ENCODE measurements around the gene LYPD6B.

The LYPD6B gene

GRCh38 chr2:149119368-149119767 lies 80.9 kb downstream of the LYPD6B start:
- DNase-seq (ENCODE audit: low spot score) = no peak

DNA sequence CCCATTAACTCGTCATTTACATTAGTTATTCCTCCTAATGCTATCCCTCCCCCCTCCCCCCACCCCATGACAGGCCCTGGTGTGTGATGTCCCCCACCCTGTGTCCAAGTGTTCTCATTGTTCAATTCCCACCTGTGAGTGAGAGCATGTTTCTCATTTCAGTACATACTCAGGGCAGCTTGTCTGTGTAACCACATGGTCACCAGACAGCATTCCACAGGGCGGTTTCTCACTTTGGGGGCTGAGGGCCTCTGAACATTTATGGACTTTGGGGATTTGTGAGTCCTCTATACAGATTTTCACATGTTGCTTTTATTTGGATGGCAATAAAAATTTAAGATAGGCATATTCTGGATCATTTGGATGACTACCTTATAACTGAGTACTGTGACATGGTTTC lies 84.0 kb downstream of the LYPD6B start:
- DNase-seq (ENCODE audit: low spot score) = no peak

GRCh38 chr2:149125031-149125725 lies 86.7 kb downstream of the LYPD6B start:
- DNase-seq (ENCODE audit: low spot score) = no peak

DNA sequence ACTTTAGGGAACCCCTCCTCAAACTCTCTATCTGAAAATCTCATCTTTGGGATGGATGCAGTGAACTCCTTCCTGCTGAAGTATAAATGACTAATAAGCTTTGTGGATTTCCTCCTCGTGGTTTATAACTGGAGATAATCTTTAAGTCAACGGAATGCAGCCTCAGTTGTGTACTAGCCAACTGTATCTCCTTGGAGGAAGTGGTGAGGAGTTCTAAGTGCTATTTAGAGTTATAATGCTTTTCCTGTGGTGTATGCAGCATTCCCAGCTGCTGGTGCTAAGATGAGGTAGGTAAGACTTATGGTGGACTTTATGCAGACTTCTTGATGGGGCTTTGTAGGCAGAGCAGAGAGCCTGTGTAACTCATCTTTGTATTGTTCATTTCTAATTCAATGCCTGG lies 90.9 kb downstream of the LYPD6B start:
- DNase-seq (ENCODE audit: low spot score) = no peak

- DNase-seq (ENCODE audit: low spot score) = no peak
These were observed 93.8 kb downstream of the LYPD6B start for GRCh38 chr2:149132339-149132738.

DNA sequence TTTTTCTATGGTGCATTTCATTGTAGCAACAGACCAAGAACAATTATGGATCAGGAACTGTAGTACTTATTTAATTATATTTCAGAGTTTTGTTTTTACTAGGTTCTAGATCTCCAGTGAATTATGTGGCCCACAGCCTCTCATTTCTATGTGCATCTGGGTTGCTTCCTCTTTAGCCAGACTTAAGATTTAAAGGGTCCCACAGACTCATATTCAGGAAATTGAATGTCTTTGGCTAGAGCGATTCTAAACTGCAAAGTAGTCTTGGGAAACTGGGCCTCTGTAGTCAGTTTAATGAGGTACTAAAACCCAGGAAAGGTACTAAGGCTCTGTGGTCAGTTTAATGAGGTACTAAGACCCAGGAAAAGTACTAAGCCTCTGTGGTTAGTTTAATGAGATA lies 94.4 kb downstream of the LYPD6B start:
- no peak for DNase-seq (ENCODE audit: low spot score)

DNA sequence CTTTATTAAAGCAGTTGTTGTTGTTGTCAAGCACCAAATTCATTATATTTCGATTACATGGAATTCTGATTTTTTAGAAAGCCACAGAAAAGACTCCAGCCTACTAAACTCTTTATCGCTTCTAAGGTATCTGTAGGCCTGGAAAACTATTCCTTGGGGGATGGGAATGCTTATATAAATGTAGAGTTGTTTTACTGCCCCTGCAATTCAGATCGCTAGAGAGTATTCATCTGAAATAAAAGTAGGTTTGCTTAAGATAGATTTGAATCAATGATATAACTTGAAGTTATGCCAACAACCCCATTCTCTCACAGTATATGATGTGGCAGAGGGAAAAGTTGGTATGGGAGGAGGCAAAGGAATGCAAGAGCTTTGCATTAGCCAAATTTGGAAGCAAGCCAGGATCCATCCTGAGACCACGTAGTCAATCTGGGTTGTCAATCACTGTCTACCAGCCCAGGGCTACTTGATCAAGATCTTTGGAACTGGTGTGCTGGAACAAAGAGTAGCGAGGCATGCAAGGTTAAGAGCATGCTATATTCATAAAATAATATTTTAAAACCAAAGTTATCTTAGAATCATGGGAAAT lies 95.9 kb downstream of the LYPD6B start:
- no peak for DNase-seq (ENCODE audit: low spot score)

DNA sequence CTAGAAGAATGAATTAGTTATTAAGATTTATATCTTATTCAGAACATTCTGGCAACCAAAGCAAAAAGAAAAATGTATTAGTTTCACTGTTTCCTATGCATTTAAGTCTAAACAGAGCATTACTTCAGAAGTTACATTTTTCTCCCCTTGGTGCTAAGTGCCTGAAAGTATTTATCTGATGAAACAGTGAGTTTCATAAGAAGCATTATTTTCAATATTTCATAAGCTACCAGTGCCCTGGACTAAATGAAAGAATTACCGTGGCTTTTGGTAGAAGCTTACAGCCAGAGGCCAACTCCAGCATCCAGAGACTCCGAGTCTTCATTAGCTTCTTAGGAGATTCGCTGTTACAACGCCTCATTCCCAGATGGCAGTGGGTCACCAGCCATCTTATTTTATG lies 97.6 kb downstream of the LYPD6B start:
- no peak for DNase-seq (ENCODE audit: low spot score)

DNA sequence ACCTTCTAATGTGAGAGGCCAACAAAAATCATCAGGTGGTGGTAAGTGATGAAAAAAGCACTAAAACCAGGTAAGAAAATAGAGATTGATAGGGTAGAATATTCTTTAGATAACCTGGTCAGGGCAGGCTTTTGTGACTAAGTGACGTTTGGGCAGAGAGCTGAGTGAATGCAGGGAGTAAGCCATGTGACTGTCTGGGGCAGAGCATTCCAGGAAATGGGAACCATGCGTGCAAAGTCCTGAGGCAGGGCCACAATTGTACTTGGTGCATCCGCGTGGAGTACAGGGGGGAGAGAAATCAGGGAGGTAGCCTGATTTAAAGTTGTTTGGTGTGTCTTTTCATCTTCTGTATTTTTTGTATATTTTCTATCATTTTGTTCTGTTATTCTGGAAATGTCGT lies 102.5 kb downstream of the LYPD6B start:
- DNase-seq (ENCODE audit: low spot score) = no peak

DNA sequence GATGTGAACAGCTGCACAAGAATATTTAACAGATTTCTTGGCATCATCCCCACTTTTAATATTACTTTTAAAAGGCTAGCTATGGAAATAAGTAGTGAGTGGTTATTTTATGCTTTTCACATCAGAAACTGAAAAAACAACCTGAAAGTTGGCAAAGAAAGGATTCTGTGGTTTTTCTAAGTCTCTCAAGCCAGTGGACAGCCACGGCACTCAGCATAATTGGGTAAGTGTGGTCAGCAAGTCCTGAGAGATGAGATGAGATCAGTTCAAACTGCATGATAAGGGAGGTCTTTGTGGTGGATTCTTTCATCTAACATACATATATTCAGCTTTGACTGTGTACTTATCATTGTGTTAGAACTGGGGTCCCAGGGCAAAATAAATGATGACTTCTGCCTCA lies 105.2 kb downstream of the LYPD6B start:
- DNase-seq (ENCODE audit: low spot score) = no peak

DNA sequence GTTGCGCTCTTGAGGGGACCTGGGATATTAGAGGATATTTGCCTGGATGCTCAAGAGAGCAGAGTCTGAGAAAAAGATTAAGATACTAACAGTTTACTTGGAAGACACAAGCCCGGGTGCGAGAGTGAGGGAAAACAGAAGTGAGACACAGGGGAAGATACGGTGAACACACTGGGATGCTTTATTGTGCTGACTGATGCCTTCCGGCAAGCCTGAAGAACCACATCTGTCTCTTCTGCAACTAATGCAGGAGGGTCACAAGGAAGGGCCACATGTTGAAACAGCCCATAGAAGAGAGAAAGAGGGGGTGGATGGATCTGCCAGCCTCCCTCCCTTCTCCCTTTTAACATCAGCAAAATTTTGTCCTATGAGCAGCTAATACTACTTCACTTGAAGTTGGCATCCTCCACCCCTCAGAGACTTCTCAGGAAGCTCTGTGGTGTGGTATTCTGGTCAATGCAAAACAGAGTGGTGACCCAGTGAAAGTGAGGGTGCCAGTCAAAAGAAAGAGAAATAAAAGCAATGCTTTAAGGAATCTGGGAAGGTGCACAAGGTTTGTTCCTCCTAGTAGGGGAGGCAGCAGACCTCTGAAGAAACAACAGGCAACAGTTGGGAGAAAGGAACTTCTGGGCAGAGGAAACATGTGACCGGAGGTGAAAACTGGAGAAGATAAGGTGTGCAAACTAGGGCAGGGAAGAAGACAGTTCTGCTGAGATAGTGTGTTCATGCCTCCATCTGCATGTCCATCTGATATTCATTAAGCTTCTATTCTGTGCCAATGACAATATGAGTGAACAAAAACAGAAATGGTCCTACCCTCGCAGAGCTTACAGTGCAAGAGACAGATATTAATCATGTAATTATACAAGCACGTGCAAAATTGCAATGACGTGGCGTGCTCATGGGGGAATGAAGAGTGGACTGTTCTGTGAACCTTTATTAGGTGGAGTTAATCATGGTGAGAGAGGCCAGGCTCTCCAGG lies 107.1 kb downstream of the LYPD6B start:
- DNase-seq (ENCODE audit: low spot score) = no peak

DNA sequence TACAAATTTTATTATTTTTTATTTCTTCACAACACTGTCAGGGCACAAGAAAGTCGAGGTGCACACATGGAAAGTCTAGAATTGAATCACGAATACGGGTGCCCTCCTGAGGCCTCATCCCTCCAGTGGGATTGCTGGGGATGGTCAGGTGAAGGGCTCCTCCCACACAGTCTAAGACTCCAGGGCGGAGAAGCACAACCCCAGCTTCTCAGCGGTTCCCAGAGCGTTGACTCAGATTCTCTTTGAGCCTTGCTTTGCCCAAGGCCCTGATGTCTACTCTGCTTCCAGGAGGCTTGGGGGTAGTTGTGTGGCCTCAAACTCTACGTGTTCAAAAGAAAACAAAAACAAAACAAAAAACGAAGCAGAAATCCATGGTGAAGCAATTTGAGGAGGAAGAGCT lies 108.4 kb downstream of the LYPD6B start:
- DNase-seq (ENCODE audit: low spot score) = no peak

DNA sequence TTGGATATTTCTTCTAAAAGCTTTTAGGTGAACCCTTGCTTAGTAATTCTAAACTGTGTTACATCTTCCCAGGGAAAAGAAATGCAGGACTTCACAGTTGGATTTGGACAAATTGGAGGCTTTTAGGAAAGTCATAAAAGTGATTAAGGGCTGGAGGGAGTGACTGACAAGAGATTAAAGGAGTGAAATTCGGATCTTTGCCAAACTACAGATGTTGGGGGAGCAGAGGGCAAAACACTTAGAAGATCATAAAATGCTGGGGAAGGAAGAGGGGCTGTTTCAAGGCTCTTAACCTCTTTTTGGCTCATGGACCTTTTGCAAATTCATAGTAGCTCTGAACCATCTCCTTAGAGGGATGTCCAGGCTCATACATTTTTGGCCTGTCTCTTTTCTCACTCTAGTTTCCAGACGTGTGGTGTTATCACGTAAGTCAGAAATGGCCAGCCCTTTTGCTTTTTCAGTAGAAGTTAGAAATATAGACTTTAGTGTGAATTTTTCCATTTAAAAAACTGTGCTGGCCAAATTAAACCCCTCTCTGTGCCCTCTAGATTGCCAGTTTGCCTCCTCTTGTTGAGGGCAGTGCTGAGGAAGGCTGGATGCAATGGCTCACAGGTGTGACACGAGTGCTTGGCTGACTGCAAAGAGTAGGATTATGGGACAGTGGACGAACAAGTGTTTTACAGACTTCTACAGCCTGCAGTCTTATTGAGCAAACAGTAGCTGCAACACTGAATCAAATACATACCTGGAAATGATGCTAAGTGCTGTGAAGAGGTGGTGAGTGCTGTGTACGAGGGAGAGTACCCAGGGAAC lies 109.9 kb downstream of the LYPD6B start:
- no peak for DNase-seq (ENCODE audit: low spot score)

DNA sequence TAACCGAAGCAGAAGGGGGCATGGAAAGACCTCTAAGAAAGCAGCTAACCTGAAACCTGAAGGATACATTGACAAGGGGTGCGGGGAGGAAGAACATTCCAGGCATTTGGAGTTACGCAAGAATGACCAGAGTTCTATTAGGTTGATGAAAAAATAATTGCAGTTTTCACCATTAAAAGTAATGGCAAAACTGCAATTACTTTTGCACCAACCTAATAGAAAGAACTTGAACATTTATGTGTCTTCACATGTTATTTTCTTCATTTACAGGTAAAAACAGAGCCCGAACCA lies 110.5 kb downstream of the LYPD6B start:
- no peak for DNase-seq (ENCODE audit: low spot score)

- no peak for DNase-seq (ENCODE audit: low spot score)
These were observed 114.0 kb downstream of the LYPD6B start for GRCh38 chr2:149152469-149152953.

DNA sequence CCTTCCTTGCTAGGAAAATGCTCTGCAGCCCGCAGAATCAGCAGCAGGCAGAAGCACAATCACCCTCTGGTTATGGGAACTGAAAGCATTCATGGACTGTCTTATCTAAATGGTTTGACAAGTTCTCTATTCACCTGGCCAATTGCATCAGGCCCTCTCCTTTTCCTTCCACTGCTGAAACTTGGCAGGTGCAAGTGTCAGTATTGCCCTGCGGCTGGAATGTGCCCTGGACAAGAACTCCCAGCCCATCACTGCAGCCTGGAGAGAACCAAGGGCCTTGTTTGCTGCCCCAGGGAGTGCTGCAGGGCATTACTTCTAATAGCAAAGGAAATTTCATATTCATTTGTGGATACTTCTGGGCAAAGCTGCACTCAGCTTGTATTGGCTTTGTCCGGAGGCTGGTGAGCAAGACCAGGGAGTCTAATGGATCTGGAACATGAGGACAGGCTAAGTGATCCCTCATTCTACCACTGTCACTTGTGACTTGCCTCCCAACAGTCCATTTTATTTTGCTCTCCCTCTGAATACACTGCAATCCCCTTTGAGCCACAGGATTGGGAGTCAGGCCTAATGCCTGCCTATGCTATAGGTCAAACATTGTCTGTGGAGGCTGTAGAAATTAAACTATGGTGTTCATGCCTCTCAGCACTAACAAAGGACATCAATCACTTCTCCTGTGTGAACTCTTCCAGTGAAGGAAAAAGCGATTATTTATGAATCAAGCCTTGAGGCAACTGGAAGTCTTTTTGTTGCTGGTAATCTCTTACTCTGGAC lies 116.9 kb downstream of the LYPD6B start:
- DNase-seq (ENCODE audit: low spot score) = no peak

DNA sequence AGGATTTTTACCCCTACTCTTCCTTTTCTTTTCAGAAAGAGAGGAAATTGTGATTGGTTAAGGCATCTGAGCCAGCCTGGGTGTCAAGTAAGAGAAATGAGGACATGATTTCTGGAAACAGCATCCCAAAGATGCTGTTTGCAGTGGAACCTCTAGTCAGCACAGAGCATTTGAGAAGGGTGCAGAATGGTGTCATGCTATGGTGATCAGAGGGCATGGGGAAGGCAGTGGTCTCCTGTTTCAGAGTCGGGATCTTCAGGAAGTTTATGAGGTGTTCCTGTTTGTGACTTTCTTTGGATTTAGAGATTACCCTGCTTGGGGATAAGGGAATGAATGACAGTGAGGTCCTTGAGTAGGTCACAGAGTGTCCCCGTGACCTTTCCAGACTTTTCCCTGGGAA lies 117.5 kb downstream of the LYPD6B start:
- DNase-seq (ENCODE audit: low spot score) = no peak

DNA sequence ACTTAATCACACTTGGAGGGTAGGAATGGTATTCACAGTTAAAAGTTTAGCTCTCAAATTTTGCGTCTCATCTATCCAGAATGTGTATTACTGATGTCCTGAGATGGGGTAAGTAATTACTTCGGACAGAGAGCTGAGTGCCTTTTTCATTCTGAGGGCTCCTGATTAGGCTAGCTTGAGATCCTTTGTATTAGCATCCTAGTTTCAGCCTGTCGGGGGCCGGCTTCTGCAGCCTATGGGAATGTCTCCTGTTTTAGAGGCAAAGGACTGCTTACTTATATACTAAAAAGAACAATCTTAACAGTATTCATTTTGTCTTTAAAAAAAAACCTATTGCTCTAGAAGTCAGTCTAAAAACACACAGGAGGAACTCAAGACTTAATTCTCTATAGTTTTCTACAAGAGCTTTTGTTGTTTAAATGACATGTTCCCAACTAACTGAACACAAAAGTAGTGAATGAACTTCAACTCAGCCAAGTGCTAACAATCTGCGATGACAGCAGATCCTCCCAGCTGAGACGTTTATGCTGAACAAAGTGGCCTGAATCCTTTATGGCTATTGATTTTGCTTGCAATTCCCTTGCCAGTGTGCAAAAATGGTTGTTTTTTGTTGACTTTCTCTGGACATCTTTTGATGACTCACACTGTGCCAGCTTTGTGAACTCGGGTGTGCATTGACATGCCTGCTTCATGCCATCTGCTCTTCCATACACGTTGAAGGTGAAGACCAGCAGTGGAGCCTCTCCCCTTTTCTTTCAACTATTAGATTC lies 118.7 kb downstream of the LYPD6B start:
- no peak for DNase-seq (ENCODE audit: low spot score)

- no peak for DNase-seq (ENCODE audit: low spot score)
These were observed 120.5 kb downstream of the LYPD6B start for GRCh38 chr2:149158957-149159356.

DNA sequence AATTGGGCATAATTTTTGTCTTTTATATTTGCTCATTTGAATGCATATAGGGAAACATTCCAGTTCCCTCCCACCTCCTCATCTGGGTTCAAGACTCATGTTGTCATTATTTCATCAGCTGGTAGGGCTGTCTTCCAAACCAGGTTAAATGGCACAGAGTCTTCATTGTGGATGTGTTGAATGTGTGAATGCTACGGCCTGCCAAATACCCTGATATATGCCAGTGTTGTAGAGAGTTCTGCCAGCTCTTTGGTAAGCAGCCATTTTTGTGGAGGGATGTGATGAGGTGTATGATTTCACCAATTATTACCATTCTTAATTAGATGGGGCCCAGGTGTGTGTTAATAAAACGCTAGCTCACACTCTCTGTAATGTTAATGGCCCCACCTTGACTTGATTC lies 121.7 kb downstream of the LYPD6B start:
- DNase-seq (ENCODE audit: low spot score) = no peak

Measured in activated CD4-positive, alpha-beta T cell treated with anti-CD3 and anti-CD28 coated beads, Interleukin-2, Interleukin-4, amounts not matched to agents 100 ng/mL and 50 ng/mL, durations not matched to agents 16 hours and 8 hours (primary cell).